Panc1 (cell line): ENCODE results near the gene DEFB119.

Experiments used
- CTCF ChIP-seq: fragments of 450-650 bp; IDR thresholded peaks from 2 replicates; pipeline ENCODE4 v1.5.1; 2017; ENCODE audit warnings: mild to moderate bottlenecking
- POLR2AphosphoS5 ChIP-seq: IDR thresholded peaks from 2 replicates; pipeline ENCODE4 v1.6.1; 2012; ENCODE audit warnings: mild to moderate bottlenecking, low read depth, low read length, moderate library complexity
- REST ChIP-seq, 2 experiments: IDR thresholded peaks; 2 replicates each; pipeline ENCODE4 v1.6.1; 2011 to 2012; ENCODE audit warnings: low read depth in 2 of 2, control low read depth in 1 of 2, low read length in 1 of 2, mild to moderate bottlenecking in 1 of 2, moderate library complexity in 1 of 2; ENCODE audit not compliant: insufficient read depth in 1 of 2
- TCF7L2 ChIP-seq: IDR thresholded peaks from 2 replicates; pipeline ENCODE4 v1.6.1; 2011; ENCODE audit warnings: mild to moderate bottlenecking, low read depth, low read length, inconsistent platforms

- TF ChIP-seq CTCF (no peak), REST (IDR thresholded peaks at IDR 0.05; ENCODE audit: insufficient read depth in 1 of 2, low read depth in 2 of 2, low read length in 1 of 2) (no peak), POLR2AphosphoS5 (no peak), TCF7L2 (no peak)
Observed at GRCh38 chr20:31425797-31426196, 35.4 kb upstream of the DEFB119 start.
